ENCODE data around the gene PPP2CA.
"Not testable (repeated sequence)": the region's sequence is repeated elsewhere in the genome, so short reads cannot be mapped to it uniquely, and the experiment has no call there.

Gene PPP2CA

DNA sequence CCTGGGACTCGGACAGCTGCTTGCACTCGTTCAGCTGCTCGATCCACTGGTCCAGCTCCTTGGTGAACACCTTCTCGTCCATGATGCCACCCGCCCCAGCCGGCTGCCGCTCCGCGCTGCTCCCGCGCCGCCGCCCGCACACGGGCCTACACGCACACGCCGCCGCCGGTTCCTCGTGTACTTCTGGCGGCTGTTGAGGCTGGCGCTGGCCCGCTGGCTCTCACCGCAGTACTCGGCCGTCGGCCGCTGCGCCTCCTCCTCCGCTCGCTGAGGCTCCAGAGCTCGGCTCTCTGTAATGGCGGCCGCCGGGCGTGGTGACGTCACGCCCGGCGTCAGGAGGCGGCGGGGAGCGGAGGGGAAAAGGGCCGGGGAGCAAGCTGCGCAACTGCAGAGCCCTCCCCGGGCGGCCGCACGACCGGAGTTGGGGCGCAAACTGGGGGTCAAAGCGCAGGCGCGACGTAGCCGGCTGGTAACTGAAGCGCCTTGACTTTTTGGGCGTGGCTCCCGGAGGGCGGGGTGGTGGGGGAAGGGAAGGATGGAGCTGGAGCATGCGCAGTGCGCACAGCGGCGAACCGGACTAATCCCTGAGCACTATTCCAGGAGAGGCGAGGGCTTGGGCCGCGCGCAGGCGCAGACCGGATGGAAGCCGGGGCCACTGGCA is at the start of gene PPP2CA:
Gene PPP2CA, minus strand, starts transcription at position 294 of the 661 bp plus-strand sequence. Its CDS starts 212 bp downstream, at position 82.
- H3K4me1 ChIP-seq (ENCODE audit: control insufficient read depth, insufficient read depth, low read length): peaks cover 41% of the 10 kb centered on the region
- DNase-seq (ENCODE audit: low read depth): peak; percentile 99

DNA sequence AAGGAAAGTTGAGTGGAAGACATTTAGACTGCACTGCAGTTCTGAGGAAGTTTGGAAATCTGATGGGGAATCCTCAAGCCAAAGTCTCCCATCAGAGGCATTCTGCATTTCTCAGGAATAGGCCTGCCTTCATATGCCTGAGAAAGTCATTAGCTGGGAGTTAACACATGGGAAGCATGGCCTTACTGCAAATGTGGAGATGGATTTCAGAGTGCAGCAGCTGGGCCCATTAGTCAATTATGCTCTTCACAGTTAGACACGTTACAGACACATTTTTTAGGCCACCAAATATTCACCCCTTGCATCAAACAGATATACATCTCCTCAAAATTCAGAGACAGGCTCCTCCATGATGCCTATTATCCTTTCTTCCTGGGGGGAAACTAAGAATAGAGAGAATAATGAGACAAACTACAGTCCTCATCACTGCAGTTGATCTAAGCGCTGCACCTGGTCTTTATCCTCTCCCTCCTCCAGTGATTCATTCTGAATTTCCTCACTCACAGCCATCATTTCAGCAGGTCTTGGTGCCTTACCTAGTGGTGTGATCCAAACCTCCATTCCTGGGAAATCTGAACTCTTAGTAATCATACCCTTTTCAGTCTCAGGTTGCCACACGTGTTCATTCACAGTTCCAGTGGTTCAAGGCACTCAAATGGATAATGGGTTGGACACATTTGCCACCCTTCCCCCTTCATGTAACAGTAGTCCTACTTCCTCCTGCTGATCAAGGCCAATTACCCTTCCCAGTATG is 47.9 kb upstream of the PPP2CA start:
- H3K4me1 ChIP-seq (ENCODE audit: control insufficient read depth, insufficient read depth, low read length): no peaks in the 10 kb centered on the region
- H3K27me3 ChIP-seq (replicated peaks; ENCODE audit: control insufficient read depth, insufficient read depth, low read length): no peaks in the 10 kb centered on the region
- H3K4me3 ChIP-seq (ENCODE audit: low read length): no peak overlapping the region
- H3K36me3 ChIP-seq (ENCODE audit: control insufficient read depth, insufficient read depth, low read length, severe bottlenecking): no peaks in the 10 kb centered on the region
- H3K9ac ChIP-seq (ENCODE audit: low read length): no peak overlapping the region
- H3K9me3 ChIP-seq (ENCODE audit: control insufficient read depth, low read length): peaks cover 5% of the 10 kb centered on the region
- no peak for DNase-seq (ENCODE audit: low read depth)

More for the DNA sequence above, at the start of gene PPP2CA:
- Histone ChIP-seq H3K36me3 (ENCODE audit: control insufficient read depth, insufficient read depth, low read length, severe bottlenecking) (peaks cover under 1% of the 10 kb centered on the region), H3K9me3 (ENCODE audit: control insufficient read depth, low read length) (no peaks in the 10 kb centered on the region), H3K9ac (ENCODE audit: low read length) (peak within 1 kb of the TSS; percentile 98), H3K27me3 (replicated peaks; ENCODE audit: control insufficient read depth, insufficient read depth, low read length) (no peaks in the 10 kb centered on the region), H3K4me3 (ENCODE audit: low read length) (peak within 1 kb of the TSS; percentile 94)

DNA sequence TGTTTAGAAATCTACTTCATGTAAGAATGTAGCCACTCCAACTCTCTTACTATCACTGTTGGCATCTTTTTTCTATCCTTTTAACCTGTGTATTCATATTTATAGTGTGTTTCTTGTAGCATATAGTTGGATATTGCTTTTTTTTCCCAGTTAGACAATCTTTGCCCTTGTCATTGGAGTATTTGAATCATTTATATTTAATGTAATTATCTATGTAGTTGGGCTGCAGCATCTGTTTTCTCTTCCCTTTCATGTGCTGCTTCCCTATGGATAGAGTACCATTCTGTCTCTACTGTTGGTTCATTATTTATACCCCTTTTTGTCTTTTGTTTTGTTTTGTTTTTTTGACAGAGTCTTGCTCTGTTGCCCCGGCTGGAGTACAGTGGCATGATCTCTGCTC is 45.2 kb upstream of the PPP2CA start:
- H3K27me3 ChIP-seq (replicated peaks; ENCODE audit: control insufficient read depth, insufficient read depth, low read length): no peaks in the 10 kb centered on the region
- H3K9me3 ChIP-seq (ENCODE audit: control insufficient read depth, low read length): peaks cover 5% of the 10 kb centered on the region
- no peaks in the 10 kb centered on the region for H3K36me3 ChIP-seq (ENCODE audit: control insufficient read depth, insufficient read depth, low read length, severe bottlenecking)
- H3K4me1 ChIP-seq (ENCODE audit: control insufficient read depth, insufficient read depth, low read length): no peaks in the 10 kb centered on the region
- DNase-seq (ENCODE audit: low read depth): no peak
- H3K4me3 ChIP-seq (ENCODE audit: low read length): no peak overlapping the region
- no peak overlapping the region for H3K9ac ChIP-seq (ENCODE audit: low read length)

DNA sequence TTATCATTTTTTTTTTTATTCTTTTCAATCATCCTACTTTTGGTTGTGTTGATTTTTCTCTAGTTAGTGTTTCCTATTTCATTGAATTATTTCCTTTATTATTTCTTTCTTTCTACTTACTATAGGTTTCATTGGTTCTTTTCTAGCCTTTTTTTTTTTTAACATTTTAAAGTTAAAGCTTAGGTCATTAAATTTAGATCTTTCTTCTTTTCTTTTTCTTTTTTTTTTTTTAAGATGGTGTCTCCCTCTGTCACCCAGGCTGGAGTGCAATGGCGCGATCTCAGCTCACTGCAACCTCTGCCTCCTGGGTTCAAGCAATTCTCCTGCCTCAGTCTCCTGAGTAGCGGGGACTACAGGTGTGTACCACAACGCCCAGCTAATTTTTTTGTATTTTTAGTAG is 43.0 kb upstream of the PPP2CA start:
- H3K4me3 ChIP-seq (ENCODE audit: low read length): no peak overlapping the region
- H3K4me1 ChIP-seq (ENCODE audit: control insufficient read depth, insufficient read depth, low read length): no peaks in the 10 kb centered on the region
- H3K27me3 ChIP-seq (replicated peaks; ENCODE audit: control insufficient read depth, insufficient read depth, low read length): no peaks in the 10 kb centered on the region
- peaks cover 8% of the 10 kb centered on the region for H3K9me3 ChIP-seq (ENCODE audit: control insufficient read depth, low read length)
- no peak for DNase-seq (ENCODE audit: low read depth)
- no peak overlapping the region for H3K9ac ChIP-seq (ENCODE audit: low read length)
- H3K36me3 ChIP-seq (ENCODE audit: control insufficient read depth, insufficient read depth, low read length, severe bottlenecking): no peaks in the 10 kb centered on the region

DNA sequence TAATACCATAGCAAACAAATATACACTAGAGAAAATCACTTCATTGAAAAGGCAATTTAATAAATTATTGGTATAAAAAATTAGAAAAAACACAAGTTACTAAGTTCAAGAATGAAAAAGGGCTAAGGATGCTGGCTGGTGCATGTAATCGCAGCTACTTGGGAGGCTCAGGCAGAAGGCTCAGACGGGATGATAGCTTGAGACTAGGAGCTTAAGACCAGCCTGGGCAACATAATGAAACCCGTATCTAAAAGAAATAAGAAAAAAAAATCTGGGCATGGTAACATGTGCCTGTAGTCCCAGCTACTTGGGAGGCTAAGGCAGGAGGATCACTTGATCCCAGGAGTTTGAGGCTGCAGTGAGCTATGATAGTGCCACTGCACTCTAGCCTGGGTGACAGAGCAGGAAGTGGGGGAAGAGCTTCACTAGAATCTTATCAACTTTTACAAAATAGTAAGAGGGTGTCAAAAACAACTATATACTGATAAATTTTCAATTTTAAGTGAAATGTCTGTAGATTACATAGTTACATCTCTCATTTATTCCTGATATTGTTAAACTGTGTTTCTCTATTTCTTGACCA is 42.2 kb upstream of the PPP2CA start:
- no peak overlapping the region for H3K9ac ChIP-seq (ENCODE audit: low read length)
- H3K27me3 ChIP-seq (replicated peaks; ENCODE audit: control insufficient read depth, insufficient read depth, low read length): no peaks in the 10 kb centered on the region
- no peaks in the 10 kb centered on the region for H3K36me3 ChIP-seq (ENCODE audit: control insufficient read depth, insufficient read depth, low read length, severe bottlenecking)
- no peak overlapping the region for H3K4me3 ChIP-seq (ENCODE audit: low read length)
- H3K4me1 ChIP-seq (ENCODE audit: control insufficient read depth, insufficient read depth, low read length): no peaks in the 10 kb centered on the region
- peaks cover 8% of the 10 kb centered on the region for H3K9me3 ChIP-seq (ENCODE audit: control insufficient read depth, low read length)
- no peak for DNase-seq (ENCODE audit: low read depth)

DNA sequence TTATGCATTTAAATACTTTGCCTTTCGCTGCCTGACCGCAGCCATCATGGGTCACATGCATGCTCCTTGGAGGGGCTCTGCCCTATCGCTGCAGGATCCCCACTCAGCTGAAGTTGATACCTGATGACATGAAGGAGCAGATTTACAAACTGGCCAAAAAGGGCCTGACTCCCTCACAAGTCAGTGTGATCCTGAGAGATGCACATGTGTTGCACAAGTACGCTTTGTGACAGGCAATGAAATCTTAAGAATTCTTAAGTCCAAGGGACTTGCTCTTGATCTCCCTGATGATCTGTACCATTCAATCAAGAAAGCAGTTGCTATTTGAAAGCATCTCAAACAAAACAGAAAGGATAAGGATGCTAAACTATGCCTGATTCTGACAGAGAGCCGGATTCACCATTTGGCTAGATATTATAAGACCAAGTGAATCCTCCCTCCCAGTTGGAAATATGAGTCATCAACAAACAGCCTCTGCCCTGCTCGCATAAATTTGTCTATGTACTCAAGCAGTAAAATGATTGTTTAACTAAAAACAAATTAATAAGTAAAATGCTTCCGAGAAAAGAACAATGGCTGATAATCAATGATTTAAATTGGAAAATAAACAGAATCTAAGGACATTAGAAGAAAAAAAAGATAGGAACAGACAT is 41.6 kb upstream of the PPP2CA start:
- no peak for DNase-seq (ENCODE audit: low read depth)
- no peaks in the 10 kb centered on the region for H3K27me3 ChIP-seq (replicated peaks; ENCODE audit: control insufficient read depth, insufficient read depth, low read length)
- H3K9ac ChIP-seq (ENCODE audit: low read length): no peak overlapping the region
- H3K4me3 ChIP-seq (ENCODE audit: low read length): no peak overlapping the region
- H3K36me3 ChIP-seq (ENCODE audit: control insufficient read depth, insufficient read depth, low read length, severe bottlenecking): no peaks in the 10 kb centered on the region
- H3K9me3 ChIP-seq (ENCODE audit: control insufficient read depth, low read length): peaks cover 8% of the 10 kb centered on the region
- no peaks in the 10 kb centered on the region for H3K4me1 ChIP-seq (ENCODE audit: control insufficient read depth, insufficient read depth, low read length)

DNA sequence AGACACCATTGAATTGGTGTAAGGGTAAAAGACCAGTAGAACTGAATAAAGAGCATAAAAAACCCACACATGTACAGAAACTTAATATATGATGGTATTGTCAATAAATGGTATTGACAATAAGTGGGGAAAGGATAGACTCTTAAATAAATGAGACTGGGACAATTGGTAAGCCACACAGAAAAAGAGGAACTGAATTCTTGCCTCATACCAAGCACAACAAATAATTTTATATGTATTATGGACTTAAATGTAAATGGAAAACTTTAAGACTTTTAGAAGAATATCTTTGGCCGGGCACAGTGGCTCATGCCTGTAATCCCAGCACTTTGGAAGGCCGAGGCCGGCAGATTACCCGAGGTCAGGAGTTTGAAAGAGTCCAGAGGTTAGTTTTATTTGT is 37.9 kb upstream of the PPP2CA start:
- Histone ChIP-seq H3K9me3 (ENCODE audit: control insufficient read depth, low read length) (peaks cover 3% of the 10 kb centered on the region), H3K36me3 (ENCODE audit: control insufficient read depth, insufficient read depth, low read length, severe bottlenecking) (no peaks in the 10 kb centered on the region), H3K27me3 (replicated peaks; ENCODE audit: control insufficient read depth, insufficient read depth, low read length) (no peaks in the 10 kb centered on the region), H3K9ac (ENCODE audit: low read length) (no peak overlapping the region), H3K4me1 (ENCODE audit: control insufficient read depth, insufficient read depth, low read length) (no peaks in the 10 kb centered on the region), H3K4me3 (ENCODE audit: low read length) (no peak overlapping the region)
- DNase-seq (ENCODE audit: low read depth): no peak

DNA sequence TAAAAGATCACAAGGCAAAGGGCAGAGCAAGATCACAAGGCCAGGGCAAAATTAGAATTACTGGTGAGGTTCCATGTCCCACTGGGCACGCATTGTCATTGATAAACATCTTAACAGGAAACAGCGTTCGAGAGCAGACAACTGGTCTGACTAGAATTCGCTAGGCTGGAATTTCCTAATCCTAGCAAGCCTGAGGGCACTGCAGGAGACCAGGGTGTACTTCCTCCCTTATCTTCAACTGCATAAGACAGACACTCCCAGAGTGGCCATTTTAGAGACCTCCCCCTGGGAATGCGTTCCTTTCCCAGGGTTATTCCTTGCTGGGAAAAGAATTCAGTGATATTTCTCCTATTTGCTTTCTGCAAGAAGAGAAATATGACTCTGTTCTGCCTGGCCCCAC is 36.8 kb upstream of the PPP2CA start:
- not testable (repeated sequence) for H3K9me3 ChIP-seq (ENCODE audit: control insufficient read depth, low read length); H3K9ac ChIP-seq (ENCODE audit: low read length); H3K36me3 ChIP-seq (ENCODE audit: control insufficient read depth, insufficient read depth, low read length, severe bottlenecking); H3K4me1 ChIP-seq (ENCODE audit: control insufficient read depth, insufficient read depth, low read length); H3K4me3 ChIP-seq (ENCODE audit: low read length); DNase-seq (ENCODE audit: low read depth); H3K27me3 ChIP-seq (replicated peaks; ENCODE audit: control insufficient read depth, insufficient read depth, low read length)

DNA sequence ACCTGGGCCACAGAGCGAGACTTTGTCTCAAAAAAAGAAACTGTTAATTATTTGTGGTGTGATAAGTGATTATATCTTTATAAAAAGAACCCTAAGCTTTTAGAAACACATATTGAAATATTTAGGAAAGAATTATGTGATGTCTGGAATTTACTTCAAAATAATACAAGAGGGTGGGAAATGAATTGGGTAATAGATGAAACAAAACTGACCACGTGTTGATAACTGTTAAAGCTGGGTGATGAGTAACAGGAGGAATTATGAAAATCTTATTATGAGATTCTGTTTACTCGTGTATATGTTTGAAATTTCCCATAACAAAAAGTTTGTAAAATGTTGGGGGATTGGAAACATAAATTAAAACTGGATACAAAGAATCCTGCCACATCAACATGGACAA is 33.0 kb upstream of the PPP2CA start:
- Histone ChIP-seq H3K36me3 (ENCODE audit: control insufficient read depth, insufficient read depth, low read length, severe bottlenecking) (no peaks in the 10 kb centered on the region), H3K9me3 (ENCODE audit: control insufficient read depth, low read length) (no peaks in the 10 kb centered on the region), H3K4me1 (ENCODE audit: control insufficient read depth, insufficient read depth, low read length) (peaks cover 6% of the 10 kb centered on the region), H3K9ac (ENCODE audit: low read length) (no peak overlapping the region), H3K4me3 (ENCODE audit: low read length) (no peak overlapping the region), H3K27me3 (replicated peaks; ENCODE audit: control insufficient read depth, insufficient read depth, low read length) (no peaks in the 10 kb centered on the region)
- no peak for DNase-seq (ENCODE audit: low read depth)

DNA sequence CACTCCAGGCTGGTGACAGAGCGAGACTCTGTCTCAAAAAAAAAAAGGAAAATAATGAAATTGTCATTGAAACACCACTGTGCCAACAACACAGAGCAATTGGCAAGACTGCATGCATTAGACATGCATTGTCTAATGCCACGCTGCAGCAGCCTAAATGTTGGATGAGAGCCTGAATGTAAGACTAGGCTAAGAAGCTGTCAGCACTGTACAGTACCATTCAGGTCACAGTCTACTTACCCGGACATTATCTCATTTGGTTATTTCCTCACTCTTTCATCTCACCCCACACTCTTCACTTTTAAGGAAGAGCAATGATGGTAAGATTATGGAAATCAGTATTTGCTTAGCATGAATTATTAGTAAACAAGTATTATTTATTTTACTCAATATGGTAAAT is 31.3 kb upstream of the PPP2CA start:
- H3K27me3 ChIP-seq (replicated peaks; ENCODE audit: control insufficient read depth, insufficient read depth, low read length): no peaks in the 10 kb centered on the region
- no peak overlapping the region for H3K4me3 ChIP-seq (ENCODE audit: low read length)
- DNase-seq (ENCODE audit: low read depth): no peak
- H3K4me1 ChIP-seq (ENCODE audit: control insufficient read depth, insufficient read depth, low read length): peaks cover 11% of the 10 kb centered on the region
- no peaks in the 10 kb centered on the region for H3K9me3 ChIP-seq (ENCODE audit: control insufficient read depth, low read length)
- no peak overlapping the region for H3K9ac ChIP-seq (ENCODE audit: low read length)
- H3K36me3 ChIP-seq (ENCODE audit: control insufficient read depth, insufficient read depth, low read length, severe bottlenecking): no peaks in the 10 kb centered on the region

DNA sequence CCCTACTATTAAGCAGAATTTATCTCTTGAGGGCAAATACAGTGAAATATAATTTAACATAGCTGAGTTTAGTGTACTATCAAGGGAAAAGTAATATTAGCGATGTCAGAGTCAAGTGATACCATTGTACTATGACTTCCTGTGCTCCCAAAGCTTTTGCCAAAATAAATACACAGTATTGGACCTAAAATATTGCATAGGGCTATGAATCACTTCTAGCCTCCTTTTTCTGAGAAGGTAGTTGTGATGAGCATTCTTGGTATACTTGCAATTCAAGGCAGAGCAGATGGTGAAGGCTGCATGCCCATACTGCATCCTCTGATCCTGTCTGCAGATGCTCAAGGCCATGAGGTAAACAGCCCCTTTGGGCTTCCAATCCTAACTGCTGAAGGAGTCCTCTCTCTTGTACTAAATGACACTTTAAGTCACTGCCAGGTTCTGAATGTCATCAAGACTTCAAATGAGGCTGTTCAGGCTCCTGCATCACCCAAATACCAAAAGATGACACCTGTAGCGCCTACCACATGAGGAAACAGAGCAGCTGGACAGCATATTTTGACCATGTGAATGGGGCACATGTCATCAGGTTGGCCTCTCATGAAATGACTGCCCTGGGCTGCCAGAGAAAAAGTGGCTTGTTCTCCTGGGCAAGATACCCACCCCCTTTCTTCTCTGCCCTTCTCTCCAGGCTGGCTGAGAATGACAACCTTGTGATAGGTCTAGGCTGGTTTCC is 29.7 kb upstream of the PPP2CA start:
- Histone ChIP-seq H3K4me1 (ENCODE audit: control insufficient read depth, insufficient read depth, low read length) (peaks cover 11% of the 10 kb centered on the region), H3K27me3 (replicated peaks; ENCODE audit: control insufficient read depth, insufficient read depth, low read length) (no peaks in the 10 kb centered on the region), H3K9me3 (ENCODE audit: control insufficient read depth, low read length) (no peaks in the 10 kb centered on the region), H3K9ac (ENCODE audit: low read length) (no peak overlapping the region), H3K36me3 (ENCODE audit: control insufficient read depth, insufficient read depth, low read length, severe bottlenecking) (no peaks in the 10 kb centered on the region), H3K4me3 (ENCODE audit: low read length) (no peak overlapping the region)
- peak; percentile 38 for DNase-seq (ENCODE audit: low read depth)
